Keratinocyte (primary cell): ENCODE results near the gene CIT. TPM values are rescaled to one million over a fixed set of nuclear protein-coding genes. Genes with fewer than 3 reads are reported as not detected.
"Not testable (repeated sequence)": the region's sequence is repeated elsewhere in the genome, so short reads cannot be mapped to it uniquely, and the experiment has no call there.

Experiments
- DNase-seq: peaks from one replicate; pipeline ENCODE4 v3.0.0-alpha.2; 2011; ENCODE audit warnings: low read depth, missing footprints, low spot score
- FAIRE-seq: peaks from 2 replicates; lab custom pipeline; 2011; peaks lifted over from hg19 to GRCh38; lab: Jason Lieb, UNC
- H2AFZ ChIP-seq: 2 replicates; pipeline ENCODE4 v1.6.0; 2012; ENCODE audit warnings: low read length, control low read depth, inconsistent platforms; ENCODE audit not compliant: control insufficient read depth
- H3K27ac ChIP-seq: 2 replicates; pipeline ENCODE4 v1.5.1; 2011; ENCODE audit warnings: low read length; ENCODE audit not compliant: control insufficient read depth, insufficient read depth
- H3K27me3 ChIP-seq: 3 replicates; pipeline ENCODE4 v1.6.0; 2011; ENCODE audit warnings: low read length; ENCODE audit not compliant: control insufficient read depth, insufficient read depth; ENCODE audit errors: extremely low read depth
- H3K36me3 ChIP-seq, 2 experiments: 2 replicates in 1 of 2; 3 replicates in 1 of 2; pipeline ENCODE4 v1.5.1; 2011; ENCODE audit warnings: low read length in 2 of 2, mild to moderate bottlenecking in 1 of 2; ENCODE audit not compliant: control insufficient read depth in 2 of 2, insufficient read depth in 2 of 2; ENCODE audit errors: extremely low read depth in 1 of 2
- H3K4me1 ChIP-seq: 3 replicates; pipeline ENCODE4 v1.5.1; 2011; ENCODE audit warnings: low read length; ENCODE audit not compliant: control insufficient read depth, insufficient read depth; ENCODE audit errors: extremely low read depth
- H3K4me2 ChIP-seq: 3 replicates; pipeline ENCODE4 v1.6.0; 2011; ENCODE audit warnings: low read depth, low read length; ENCODE audit not compliant: control insufficient read depth, insufficient read depth; ENCODE audit errors: extremely low read depth
- H3K4me3 ChIP-seq, 3 experiments: fragments of 200-600 bp in 1 of 3; sonication (generic) in 1 of 3; 2 replicates in 2 of 3; 3 replicates in 1 of 3; pipeline ENCODE4 v1.5.1; 2011 to 2016; ENCODE audit warnings: low read length in 3 of 3, mild to moderate bottlenecking in 3 of 3, control low read depth in 2 of 3, inconsistent platforms in 1 of 3, low read depth in 1 of 3, mixed read lengths in 1 of 3, mixed run types in 1 of 3, moderate library complexity in 1 of 3; ENCODE audit not compliant: control insufficient read depth in 2 of 3, insufficient read depth in 2 of 3; ENCODE audit errors: extremely low read depth in 1 of 3
- H3K79me2 ChIP-seq: 2 replicates; pipeline ENCODE4 v1.6.0; 2012; ENCODE audit warnings: low read length; ENCODE audit not compliant: control insufficient read depth, insufficient read depth
- H3K9ac ChIP-seq: 3 replicates; pipeline ENCODE4 v1.6.0; 2011; ENCODE audit warnings: low read length; ENCODE audit not compliant: control insufficient read depth, insufficient read depth; ENCODE audit errors: extremely low read depth
- H3K9me1 ChIP-seq: 3 replicates; pipeline ENCODE4 v1.6.0; 2011; ENCODE audit warnings: low read length; ENCODE audit not compliant: control insufficient read depth, insufficient read depth; ENCODE audit errors: extremely low read depth
- H3K9me3 ChIP-seq: 2 replicates; pipeline ENCODE4 v1.5.1; 2012; ENCODE audit warnings: low read depth, low read length; ENCODE audit not compliant: control insufficient read depth
- H4K20me1 ChIP-seq: 3 replicates; pipeline ENCODE4 v1.6.0; 2011; ENCODE audit warnings: low read length; ENCODE audit not compliant: control insufficient read depth, insufficient read depth; ENCODE audit errors: extremely low read depth
- CTCF ChIP-seq, 3 experiments: IDR thresholded peaks in 1 of 3; conservative IDR thresholded peaks in 1 of 3; optimal IDR thresholded peaks in 1 of 3; 2 replicates in 2 of 3; 3 replicates in 1 of 3; pipeline versions ENCODE3 to v1.5.1; 2011; ENCODE audit warnings: low read length in 3 of 3, mild to moderate bottlenecking in 3 of 3, moderate library complexity in 2 of 3, control low read depth in 1 of 3, inconsistent platforms in 1 of 3; ENCODE audit not compliant: insufficient read depth in 2 of 3; ENCODE audit errors: extremely low read depth in 1 of 3
- EZH2 ChIP-seq: IDR thresholded peaks from one replicate; pipeline ENCODE4 v1.6.1; 2012; ENCODE audit warnings: inconsistent platforms, mild to moderate bottlenecking, low read length, moderate library complexity
- dilution Hi-C: fragments of 300-500 bp; cut with MboI; formaldehyde crosslinking; loops from one replicate; pipeline ENCODE4 v1.7.0; 2020; ENCODE audit warnings: low sequenced_read_pairs; ENCODE audit not compliant: extremely low pct_ligation_motif_present
- polyA plus RNA-seq, 5 experiments: library from polyadenylated mRNA; depleted of rRNA in 3 of 5; stranded (reverse) in 3 of 5; stranded (forward) in 1 of 5; unstranded in 1 of 5; fragments of >200 nt; gene quantifications; 1 replicate in 1 of 5; 2 replicates in 3 of 5; 3 replicates in 1 of 5; pipeline versions ENCODE4 v1.2.1 to v1.2.3, GENCODE V29; 2011 to 2012; ENCODE audit warnings: missing spikeins in 2 of 5, low read depth in 1 of 5, low replicate concordance in 1 of 5

CIT gene
- polyA plus RNA-seq, 1 donor (not counting 4 experiments of a cell fraction or from before 2014, with no cell fraction given), result 6.2 TPM

- no peak for FAIRE-seq
- H3K27me3 ChIP-seq, result no peaks in the 10 kb centered on the region
- H3K9me3 ChIP-seq, result no peaks in the 10 kb centered on the region
- H3K79me2 ChIP-seq, result no peaks in the 10 kb centered on the region
- H3K9ac ChIP-seq, result no peak overlapping the region
- no peak overlapping the region for H2AFZ ChIP-seq
- H3K4me3 ChIP-seq, result no peak overlapping the region
- H3K4me1 ChIP-seq, result no peaks in the 10 kb centered on the region
- no peak overlapping the region for H3K4me2 ChIP-seq
- TF ChIP-seq CTCF (optimal IDR thresholded peaks at IDR 0.05 in 1 of 3, IDR thresholded peaks at IDR 0.05 in 1 of 3, conservative IDR thresholded peaks at IDR 0.05 in 1 of 3; ENCODE audit: extremely low read depth in 1 of 3, insufficient read depth in 2 of 3, low read length in 3 of 3) (peak; percentile 33 to 81 (median 78)), EZH2 (no peak)
- no peaks in the 10 kb centered on the region for H3K36me3 ChIP-seq
- dilution Hi-C loops, result no loop called here
- no peaks in the 10 kb centered on the region for H3K9me1 ChIP-seq
- DNase-seq, result no peak
- H4K20me1 ChIP-seq, result no peaks in the 10 kb centered on the region
- H3K27ac ChIP-seq, result no peak overlapping the region
These were observed 217.7 kb downstream of the CIT start for GRCh38 chr12:119659289-119659897.

- H3K4me3 ChIP-seq, H3K4me2 ChIP-seq, H3K9me1 ChIP-seq, dilution Hi-C loops, H4K20me1 ChIP-seq, H3K9ac ChIP-seq, DNase-seq, H3K9me3 ChIP-seq, H2AFZ ChIP-seq, H3K27ac ChIP-seq, H3K27me3 ChIP-seq, FAIRE-seq, H3K4me1 ChIP-seq, H3K79me2 ChIP-seq, H3K36me3 ChIP-seq: not testable (repeated sequence)
These were observed 219.0 kb downstream of the CIT start for GRCh38 chr12:119658166-119658565.

GRCh38 chr12:119657001-119657400, 220.1 kb downstream of the CIT start:
- H3K27me3 ChIP-seq, H4K20me1 ChIP-seq, H3K4me2 ChIP-seq, H3K4me1 ChIP-seq, H3K9ac ChIP-seq, H3K9me3 ChIP-seq, H3K4me3 ChIP-seq, H2AFZ ChIP-seq, FAIRE-seq, H3K79me2 ChIP-seq, H3K27ac ChIP-seq, H3K36me3 ChIP-seq, H3K9me1 ChIP-seq, DNase-seq, dilution Hi-C loops: not testable (repeated sequence)
